Dermis blood vessel endothelial cell (primary cell): Measurements from ENCODE around the gene CST7. TPM values are rescaled to one million over a fixed set of nuclear protein-coding genes. Genes with fewer than 3 reads are reported as not detected.
"Not testable (repeated sequence)": the region's sequence is repeated elsewhere in the genome, so short reads cannot be mapped to it uniquely, and the experiment has no call there.

ENCODE experiments used
- DNase-seq: peaks from one replicate; pipeline ENCODE4 v3.0.0; 2010
- total RNA-seq: library from RNA; depleted of rRNA; stranded (reverse); fragments of >200 nt; gene quantifications from 2 replicates; pipeline ENCODE4 v1.2.3, GENCODE V29; 2014

Gene CST7
- total RNA-seq, 1 donor from 2014 or later, result not detected

GRCh38 chr20:24929867-24930723, 19.0 kb upstream of the CST7 start:
- not testable (repeated sequence) for DNase-seq

- DNase-seq, result peak; percentile 11
These were observed 18.1 kb upstream of the CST7 start for GRCh38 chr20:24930724-24931688.

- not testable (repeated sequence) for DNase-seq
These were observed 17.2 kb upstream of the CST7 start for GRCh38 chr20:24931893-24932292.

- no peak for DNase-seq
These were observed 15.7 kb upstream of the CST7 start for GRCh38 chr20:24933266-24933908.

- no peak for DNase-seq
These were observed 14.9 kb upstream of the CST7 start for GRCh38 chr20:24934101-24934661.

GRCh38 chr20:24934716-24935115, 14.4 kb upstream of the CST7 start:
- DNase-seq, result no peak

- no peak for DNase-seq
These were observed 13.9 kb upstream of the CST7 start for GRCh38 chr20:24935140-24935539.

- DNase-seq, result no peak
These were observed 13.1 kb upstream of the CST7 start for GRCh38 chr20:24935766-24936525.

GRCh38 chr20:24936526-24937407, 12.3 kb upstream of the CST7 start:
- no peak for DNase-seq

- DNase-seq, result no peak
These were observed 11.5 kb upstream of the CST7 start for GRCh38 chr20:24937579-24937978.

- DNase-seq, result no peak
These were observed 10.6 kb upstream of the CST7 start for GRCh38 chr20:24938498-24938897.

- no peak for DNase-seq
These were observed 10.0 kb upstream of the CST7 start for GRCh38 chr20:24939036-24939435.

- DNase-seq, result no peak
These were observed 6.4 kb upstream of the CST7 start for GRCh38 chr20:24942679-24943078.

GRCh38 chr20:24943196-24943595, 5.9 kb upstream of the CST7 start:
- DNase-seq, result no peak

GRCh38 chr20:24943731-24944130, 5.3 kb upstream of the CST7 start:
- DNase-seq, result no peak

- not testable (repeated sequence) for DNase-seq
These were observed 2.7 kb upstream of the CST7 start for GRCh38 chr20:24946376-24946775.

GRCh38 chr20:24948396-24948938, 602 bp upstream of the CST7 start:
- not testable (repeated sequence) for DNase-seq

- no peak for DNase-seq
These were observed 673 bp downstream of the CST7 start for GRCh38 chr20:24949756-24950127.

- no peak for DNase-seq
These were observed 1.2 kb downstream of the CST7 start for GRCh38 chr20:24950128-24950835.
